T-cell (primary cell): ENCODE measurements around the gene TMEM89. TPM values are rescaled to one million over a fixed set of nuclear protein-coding genes. Genes with fewer than 3 reads are reported as not detected.

ENCODE experiments used
- ATAC-seq, 4 experiments: fragments of 200-7000 bp in 3 of 4; fragments of 150-1000 bp in 1 of 4; cut with Tn5 transposase; replicated peaks in 1 of 4; 1 replicate in 3 of 4; 2 replicates in 1 of 4; pipeline ENCODE4 v1.10.0; 2021; ENCODE audit warnings: moderate library complexity in 3 of 4, mild to moderate bottlenecking in 2 of 4, moderate number of reproducible peaks in 1 of 4
- CTCF ChIA-PET, 2 donors: fragments of 300-600 bp; sonication (Branson Sonifier 250); formaldehyde crosslinking; loops; one replicate each; lab custom pipeline; 2022; ENCODE audit warnings: antibody characterized with exemption in 2 of 2; lab: Charles Lee
- POLR2A ChIA-PET, 2 donors: fragments of 300-600 bp; sonication (Branson Sonifier 250); formaldehyde crosslinking; loops; one replicate each; lab custom pipeline; 2022; ENCODE audit warnings: antibody characterized with exemption in 2 of 2; lab: Charles Lee
- DNase-seq, 35 experiments: peaks; one replicate each; pipeline versions ENCODE4 v3.0.0 to v3.0.0-alpha.2; 2013 to 2023
- H3K27ac ChIP-seq: one replicate; pipeline ENCODE4 v1.5.1; 2013; ENCODE audit warnings: low read length
- H3K27me3 ChIP-seq, 2 experiments: replicated peaks in 1 of 2; 1 replicate in 1 of 2; 2 replicates in 1 of 2; pipeline versions ENCODE4 v1.6.1 to v1.7.0; 2013; ENCODE audit warnings: low read length in 1 of 2, mixed read lengths in 1 of 2; ENCODE audit not compliant: control insufficient read depth in 2 of 2, insufficient read depth in 2 of 2; ENCODE audit errors: extremely low read depth in 1 of 2
- H3K36me3 ChIP-seq, 2 donors: 1 replicate in 1 of 2; 2 replicates in 1 of 2; pipeline versions ENCODE4 v1.6.1 to v1.7.0; 2013; ENCODE audit warnings: low read length in 1 of 2; ENCODE audit not compliant: control insufficient read depth in 2 of 2, insufficient read depth in 1 of 2; ENCODE audit errors: extremely low read depth in 1 of 2
- H3K4me1 ChIP-seq, 2 experiments: 1 replicate in 1 of 2; 2 replicates in 1 of 2; pipeline versions ENCODE4 v1.6.1 to v1.7.0; 2013; ENCODE audit warnings: low read length in 2 of 2, mixed read lengths in 1 of 2; ENCODE audit not compliant: insufficient read depth in 2 of 2, control insufficient read depth in 1 of 2; ENCODE audit errors: extremely low read depth in 1 of 2
- H3K4me3 ChIP-seq, 2 donors: 1 replicate in 1 of 2; 2 replicates in 1 of 2; pipeline versions ENCODE4 v1.5.1 to v1.7.0; 2013; ENCODE audit warnings: mild to moderate bottlenecking in 2 of 2, low read length in 1 of 2, moderate library complexity in 1 of 2; ENCODE audit not compliant: control insufficient read depth in 1 of 2; ENCODE audit errors: extremely low read depth in 1 of 2
- H3K9me3 ChIP-seq: 2 replicates; pipeline ENCODE4 v1.7.0; 2013
- H3K27ac Mint-ChIP-seq, 2 donors: one replicate each; pipeline ENCODE4 v1.8.0; 2020 to 2021; ENCODE audit warnings: mild to moderate bottlenecking in 2 of 2, mixed read lengths in 2 of 2
- H3K27me3 Mint-ChIP-seq, 2 donors: one replicate each; pipeline ENCODE4 v1.8.0; 2021 to 2022; ENCODE audit warnings: mixed read lengths in 2 of 2
- H3K36me3 Mint-ChIP-seq: one replicate; pipeline ENCODE4 v1.8.0; 2021; ENCODE audit warnings: mixed read lengths
- H3K4me1 Mint-ChIP-seq, 3 donors: one replicate each; pipeline ENCODE4 v1.8.0; 2020 to 2022; ENCODE audit warnings: mixed read lengths in 3 of 3, mild to moderate bottlenecking in 1 of 3
- H3K4me3 Mint-ChIP-seq, 3 donors: one replicate each; pipeline ENCODE4 v1.8.0; 2020 to 2022; ENCODE audit warnings: mild to moderate bottlenecking in 3 of 3, mixed read lengths in 3 of 3, moderate library complexity in 3 of 3
- H3K9me3 Mint-ChIP-seq, 3 donors: one replicate each; pipeline ENCODE4 v1.8.0; 2020 to 2022; ENCODE audit warnings: mixed read lengths in 3 of 3
- WGBS: methylation state at CpG from one replicate; pipeline ENCODE4 v1.1.5; 2013; ENCODE audit warnings: missing lambda C conversion rate; ENCODE audit not compliant: insufficient coverage; 5-methylcytosine and 5-hydroxymethylcytosine counted together
- total RNA-seq, 35 experiments: library from RNA in 6 of 35; stranded (reverse) in 6 of 35; fragments of 120-200 nt in 1 of 35; gene quantifications; one replicate each; pipeline versions ENCODE4 v1.2.1 to v1.2.4 and lab custom pipeline; 2013 to 2026

The TMEM89 gene
- total RNA-seq, 5 donors from 2014 or later (not counting 1 experiment from before 2014, with no cell fraction given): 0.39 TPM; not detected in 4

DNA sequence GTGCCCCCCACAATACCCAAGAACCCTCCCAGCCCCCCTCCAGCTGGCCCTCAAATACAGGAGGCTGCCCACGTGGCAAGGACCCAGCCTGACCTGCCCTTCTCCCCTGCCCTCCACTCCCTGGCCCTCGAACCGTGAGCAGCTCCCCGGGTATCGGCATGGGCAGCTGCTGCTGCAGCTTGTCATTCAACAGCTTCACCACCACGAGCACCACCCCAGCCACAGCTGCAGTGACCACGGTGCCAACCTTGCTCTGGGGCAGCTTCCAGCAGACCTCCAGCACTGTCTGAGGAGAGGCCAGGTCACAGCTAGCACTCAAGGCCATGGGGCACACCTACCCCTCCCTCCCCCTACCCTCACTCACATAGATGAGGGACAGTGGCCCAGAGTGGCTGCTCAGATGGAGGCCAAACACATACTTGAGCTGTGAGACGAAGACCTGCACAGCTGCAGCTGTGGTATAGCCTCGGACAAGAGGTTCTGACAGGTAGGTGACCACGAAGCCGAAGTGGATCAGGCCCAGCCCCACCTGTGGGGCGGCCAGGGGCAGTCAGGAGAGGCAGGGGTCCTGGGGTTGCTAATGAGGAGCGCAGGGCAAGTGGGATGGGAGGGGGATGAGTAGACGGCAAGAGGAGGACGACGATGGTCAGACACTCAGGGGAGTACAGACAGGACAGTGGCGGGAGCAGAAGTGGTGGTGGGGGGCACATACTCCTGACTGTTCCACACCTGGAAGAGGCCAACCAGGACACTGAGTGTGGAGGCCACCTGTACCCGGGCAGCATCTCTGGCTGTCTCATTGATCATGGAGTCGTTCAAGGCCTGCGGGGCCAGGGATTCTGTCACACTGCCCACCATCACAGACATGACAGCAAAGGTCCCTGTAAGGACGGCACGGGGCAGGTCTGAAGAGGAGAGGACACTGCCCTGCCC, 10.2 kb upstream of the TMEM89 start:
- Histone ChIP-seq H3K36me3 (peaks cover 15 to 31% of the 10 kb centered on the region in 2 donors), H3K4me1 (peaks cover 4 to 32% of the 10 kb centered on the region in 2 experiments), H3K27me3 (peaks cover 0 to 3% of the 10 kb centered on the region in 2 experiments), H3K27ac (no peak overlapping the region), H3K9me3 (no peaks in the 10 kb centered on the region), H3K4me3 (no peak overlapping the region)
- peaks cover 13 to 24% (median 23%) of the 10 kb centered on the region in 3 donors for H3K4me1 Mint-ChIP-seq
- ChIA-PET POLR2A (no interaction called here), CTCF (no interaction called here)
- H3K27ac Mint-ChIP-seq: no peak overlapping the region
- WGBS: 90% methylated on average over 19 of the region's 22 CpGs
- no peaks in the 10 kb centered on the region for H3K9me3 Mint-ChIP-seq
- H3K4me3 Mint-ChIP-seq: no peak overlapping the region
- H3K27me3 Mint-ChIP-seq: no peaks in the 10 kb centered on the region
- ATAC-seq: no peak
- DNase-seq: no peak
- peaks cover 35% of the 10 kb centered on the region for H3K36me3 Mint-ChIP-seq

DNA sequence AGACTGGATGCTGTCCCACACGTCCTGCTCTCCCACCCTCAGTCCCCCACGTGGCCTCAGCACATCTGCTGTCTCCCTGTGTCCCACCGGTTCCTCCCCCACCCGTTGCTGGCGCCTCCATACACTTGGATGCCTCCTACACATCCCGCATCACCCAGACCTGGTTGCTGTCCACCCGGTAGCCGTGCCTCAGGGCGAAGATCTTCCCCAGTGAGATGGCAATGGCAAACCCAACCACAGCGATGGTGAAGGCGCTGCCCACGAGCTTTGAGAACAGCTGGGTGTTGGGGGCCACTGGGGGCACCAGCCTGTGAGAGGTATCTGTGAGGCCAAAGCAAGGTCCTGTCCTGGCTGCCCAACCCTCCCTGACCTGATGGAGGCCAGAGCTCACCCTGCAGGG, 9.3 kb upstream of the TMEM89 start:
- peaks cover 36% of the 10 kb centered on the region for H3K36me3 Mint-ChIP-seq
- WGBS: 92% methylated on average over 12 of the region's 12 CpGs
- ChIA-PET POLR2A (no interaction called here), CTCF (no interaction called here)
- Histone ChIP-seq H3K27me3 (peaks cover 0 to 3% of the 10 kb centered on the region in 2 experiments), H3K9me3 (no peaks in the 10 kb centered on the region), H3K27ac (no peak overlapping the region), H3K36me3 (peaks cover 15 to 31% of the 10 kb centered on the region in 2 donors), H3K4me3 (no peak overlapping the region), H3K4me1 (peaks cover 4 to 25% of the 10 kb centered on the region in 2 experiments)
- H3K9me3 Mint-ChIP-seq: no peaks in the 10 kb centered on the region
- H3K4me3 Mint-ChIP-seq: no peak overlapping the region
- H3K27ac Mint-ChIP-seq: no peak overlapping the region
- H3K4me1 Mint-ChIP-seq: peaks cover 13 to 18% (median 18%) of the 10 kb centered on the region in 3 donors
- DNase-seq (no peak), ATAC-seq (no peak)
- no peaks in the 10 kb centered on the region for H3K27me3 Mint-ChIP-seq

DNA sequence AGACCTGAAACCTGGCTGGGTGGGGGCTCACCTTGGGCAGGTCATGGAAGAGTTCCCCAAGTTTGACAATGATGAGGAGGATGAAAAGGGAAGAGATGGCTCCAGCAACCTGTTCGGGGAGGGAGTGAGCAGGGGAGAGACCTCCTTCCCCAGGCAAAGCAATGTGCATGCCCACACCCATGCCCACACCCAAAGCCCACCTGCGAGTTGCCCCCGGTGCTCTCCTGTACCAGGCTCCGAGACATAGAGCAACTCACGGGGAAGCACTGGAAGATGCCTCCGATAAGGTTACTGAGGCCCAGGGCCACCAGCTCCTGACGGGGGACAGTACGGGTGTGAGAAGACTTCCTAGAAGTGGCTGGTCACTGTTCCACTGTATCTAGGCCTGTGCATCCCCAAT, 8.8 kb upstream of the TMEM89 start:
- H3K4me3 Mint-ChIP-seq: no peak overlapping the region
- peaks cover 10 to 16% (median 14%) of the 10 kb centered on the region in 3 donors for H3K4me1 Mint-ChIP-seq
- H3K27ac ChIP-seq: no peak overlapping the region
- H3K27me3 ChIP-seq: peaks cover 0 to 3% of the 10 kb centered on the region in 2 experiments
- H3K9me3 Mint-ChIP-seq: no peaks in the 10 kb centered on the region
- peaks cover 36% of the 10 kb centered on the region for H3K36me3 Mint-ChIP-seq
- ATAC-seq (no peak), DNase-seq (no peak)
- WGBS: 100% methylated on average over 5 of the region's 8 CpGs
- ChIA-PET CTCF (no interaction called here), POLR2A (no interaction called here)
- H3K4me1 ChIP-seq: peaks cover 4 to 21% of the 10 kb centered on the region in 2 experiments
- H3K4me3 ChIP-seq: no peak overlapping the region
- H3K27ac Mint-ChIP-seq: no peak overlapping the region
- peaks cover 16 to 31% of the 10 kb centered on the region in 2 donors for H3K36me3 ChIP-seq
- no peaks in the 10 kb centered on the region for H3K9me3 ChIP-seq
- H3K27me3 Mint-ChIP-seq: no peaks in the 10 kb centered on the region

DNA sequence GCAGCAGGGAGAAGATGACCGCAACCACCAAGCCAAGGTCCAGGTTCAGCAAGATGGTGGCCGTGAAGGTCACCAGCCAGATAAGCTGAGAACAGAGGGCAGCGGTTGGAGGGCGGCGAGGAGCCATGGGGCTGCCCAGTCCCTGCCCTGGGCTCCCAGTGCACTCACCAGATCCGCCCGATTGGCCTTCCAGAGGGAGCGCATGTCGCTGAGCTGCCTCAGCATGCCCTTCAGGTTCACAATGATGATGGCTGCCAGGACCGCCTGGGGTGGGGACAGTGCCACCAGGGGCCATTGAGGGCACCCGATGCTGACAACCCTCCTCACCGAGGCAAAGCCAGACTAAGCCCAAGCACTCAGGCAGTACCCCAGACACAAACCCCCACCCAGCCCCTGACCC, 8.3 kb upstream of the TMEM89 start:
- Mint-ChIP-seq H3K4me3 (no peak overlapping the region), H3K4me1 (peaks cover 12 to 17% (median 16%) of the 10 kb centered on the region in 3 donors), H3K36me3 (peaks cover 36% of the 10 kb centered on the region), H3K9me3 (no peaks in the 10 kb centered on the region), H3K27ac (no peak overlapping the region), H3K27me3 (no peaks in the 10 kb centered on the region)
- peaks cover 18 to 31% of the 10 kb centered on the region in 2 donors for H3K36me3 ChIP-seq
- WGBS: 97% methylated on average over 10 of the region's 12 CpGs
- peaks cover 4 to 18% of the 10 kb centered on the region in 2 experiments for H3K4me1 ChIP-seq
- H3K4me3 ChIP-seq: no peak overlapping the region
- ATAC-seq (no peak), DNase-seq (no peak)
- ChIA-PET POLR2A (no interaction called here), CTCF (interaction anchor here in 1 of 2 donors (0.6 kb wide), 1 partner anchor 8 kb away, joined by 4 read pairs; no protein-coding TSS in a partner anchor)
- peaks cover 0 to 3% of the 10 kb centered on the region in 2 experiments for H3K27me3 ChIP-seq
- no peak overlapping the region for H3K27ac ChIP-seq
- H3K9me3 ChIP-seq: no peaks in the 10 kb centered on the region

DNA sequence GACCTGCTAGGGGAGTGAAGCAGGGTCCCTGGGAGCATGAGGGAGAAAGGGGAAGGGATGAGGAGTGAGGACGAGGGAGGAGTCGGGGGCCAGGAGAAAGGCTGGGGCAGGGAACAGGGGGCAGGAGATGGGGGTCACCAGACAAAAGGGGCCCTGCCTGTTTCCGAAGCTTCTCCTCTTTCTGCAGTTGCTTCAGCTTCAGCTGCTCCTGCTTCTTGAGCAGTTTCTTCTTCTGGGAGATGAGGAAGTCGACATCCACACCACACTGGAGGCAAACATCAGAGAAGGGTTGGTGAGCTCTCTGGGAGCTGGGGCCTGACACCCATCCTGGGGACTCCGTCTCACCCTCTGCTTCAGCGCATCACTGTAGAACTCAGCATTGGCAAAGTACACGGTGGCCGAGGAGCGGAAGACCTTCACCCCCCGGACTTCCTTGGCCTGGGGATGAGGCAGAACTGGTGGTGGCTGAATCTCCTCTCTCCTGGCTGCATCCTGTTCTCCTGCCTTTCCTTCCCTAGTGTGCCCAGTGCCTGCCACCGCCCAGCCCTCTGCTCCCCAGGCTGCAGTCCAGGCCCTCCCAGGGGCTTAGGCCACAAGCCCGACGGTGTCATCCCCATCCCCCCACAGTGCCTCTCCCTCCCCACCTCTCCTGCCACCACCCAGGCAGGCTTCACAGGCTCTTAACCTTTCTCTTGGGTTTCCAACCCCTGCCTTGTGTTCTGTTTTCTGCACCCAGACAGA, 6.9 kb upstream of the TMEM89 start:
- Mint-ChIP-seq H3K27ac (no peak overlapping the region), H3K36me3 (peaks cover 36% of the 10 kb centered on the region), H3K4me1 (peaks cover 15 to 17% (median 16%) of the 10 kb centered on the region in 3 donors), H3K27me3 (no peaks in the 10 kb centered on the region), H3K4me3 (no peak overlapping the region), H3K9me3 (no peaks in the 10 kb centered on the region)
- ChIA-PET POLR2A (no interaction called here), CTCF (no interaction called here)
- no peaks in the 10 kb centered on the region for H3K9me3 ChIP-seq
- no peak for ATAC-seq
- H3K27ac ChIP-seq: no peak overlapping the region
- H3K4me3 ChIP-seq: no peak overlapping the region
- WGBS: 96% methylated on average over 7 of the region's 13 CpGs
- H3K36me3 ChIP-seq: peaks cover 18 to 31% of the 10 kb centered on the region in 2 donors
- no peaks in the 10 kb centered on the region for H3K27me3 ChIP-seq
- peaks cover 0 to 10% of the 10 kb centered on the region in 2 experiments for H3K4me1 ChIP-seq
- DNase-seq: no peak

DNA sequence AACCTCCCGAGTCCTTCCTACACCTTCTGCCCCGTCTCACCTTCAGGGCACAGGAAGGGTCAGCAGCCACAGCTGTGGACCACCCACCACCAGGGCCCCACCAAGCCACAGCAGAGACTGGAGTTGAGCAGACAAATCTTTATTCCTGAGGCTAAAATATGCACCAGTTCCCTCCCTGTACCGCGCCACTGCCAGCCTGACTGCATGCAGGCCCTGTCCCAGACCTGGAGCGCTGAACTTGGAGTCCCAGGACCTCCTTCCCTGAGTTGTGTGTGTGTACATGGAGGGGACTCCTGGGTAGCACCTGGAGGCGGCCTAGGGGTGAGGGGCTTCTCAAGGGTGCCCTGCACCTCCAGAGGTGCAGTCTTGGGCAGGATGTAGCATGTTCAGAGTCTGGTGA, 4.0 kb upstream of the TMEM89 start:
- 96% methylated on average over 4 of the region's 6 CpGs for WGBS
- Mint-ChIP-seq H3K4me3 (no peak overlapping the region), H3K27ac (no peak overlapping the region), H3K4me1 (peaks cover 11 to 16% (median 14%) of the 10 kb centered on the region in 3 donors), H3K36me3 (peaks cover 33% of the 10 kb centered on the region), H3K9me3 (no peaks in the 10 kb centered on the region), H3K27me3 (no peaks in the 10 kb centered on the region)
- no peak for ATAC-seq
- H3K9me3 ChIP-seq: no peaks in the 10 kb centered on the region
- no peak for DNase-seq
- POLR2A ChIA-PET: no interaction called here
- CTCF ChIA-PET: no interaction called here
- H3K4me3 ChIP-seq: no peak overlapping the region
- H3K36me3 ChIP-seq: peaks cover 17 to 22% of the 10 kb centered on the region in 2 donors
- peaks cover 0 to 6% of the 10 kb centered on the region in 2 experiments for H3K4me1 ChIP-seq
- H3K27ac ChIP-seq: no peak overlapping the region
- H3K27me3 ChIP-seq: no peaks in the 10 kb centered on the region
